HEK293 (cell line): ENCODE results near the gene ZBTB17.

Experiments
- EGR2 ChIP-seq: fragments of 450-650 bp; formaldehyde crosslinking; IDR thresholded peaks from 2 replicates; pipeline ENCODE4 v1.5.1; 2016; ENCODE audit warnings: low read depth, missing biosample characterization, missing genetic modification characterization
- GLIS1 ChIP-seq: fragments of 450-650 bp; formaldehyde crosslinking; IDR thresholded peaks from 2 replicates; pipeline ENCODE4 v1.5.1; 2016; ENCODE audit warnings: missing biosample characterization, missing genetic modification characterization
- KLF17 ChIP-seq: fragments of 450-650 bp; formaldehyde crosslinking; IDR thresholded peaks from 2 replicates; pipeline ENCODE4 v1.5.1; 2016; ENCODE audit warnings: missing biosample characterization, missing genetic modification characterization
- KLF7 ChIP-seq: fragments of 450-650 bp; formaldehyde crosslinking; IDR thresholded peaks from 2 replicates; pipeline ENCODE4 v1.5.1; 2016; ENCODE audit warnings: missing biosample characterization, missing genetic modification characterization, borderline replicate concordance
- KLF8 ChIP-seq: fragments of 450-650 bp; formaldehyde crosslinking; IDR thresholded peaks from 2 replicates; pipeline ENCODE4 v1.5.1; 2016; ENCODE audit warnings: missing biosample characterization, missing genetic modification characterization
- PRDM1 ChIP-seq: fragments of 450-650 bp; formaldehyde crosslinking; IDR thresholded peaks from 2 replicates; pipeline ENCODE4; 2016; ENCODE audit warnings: missing biosample characterization, missing genetic modification characterization
- PRDM2 ChIP-seq: fragments of 450-650 bp; formaldehyde crosslinking; IDR thresholded peaks from 2 replicates; pipeline ENCODE4 v1.5.1; 2016; ENCODE audit warnings: missing biosample characterization, missing genetic modification characterization, borderline replicate concordance
- YY2 ChIP-seq: fragments of 450-650 bp; formaldehyde crosslinking; IDR thresholded peaks from 2 replicates; pipeline ENCODE4 v1.5.1; 2016; ENCODE audit warnings: missing biosample characterization, missing genetic modification characterization
- ZBTB8A ChIP-seq: fragments of 450-650 bp; formaldehyde crosslinking; IDR thresholded peaks from 2 replicates; pipeline ENCODE4 v1.5.1; 2016; ENCODE audit warnings: missing biosample characterization, missing genetic modification characterization
- ZFHX2 ChIP-seq: fragments of 450-650 bp; formaldehyde crosslinking; conservative IDR thresholded peaks from 2 replicates; pipeline ENCODE4 v1.5.1; 2016; ENCODE audit warnings: missing biosample characterization, missing genetic modification characterization
- ZNF148 ChIP-seq: fragments of 450-650 bp; formaldehyde crosslinking; IDR thresholded peaks from 2 replicates; pipeline ENCODE4 v1.5.0; 2017; ENCODE audit warnings: missing biosample characterization, missing genetic modification characterization, borderline replicate concordance
- ZNF16 ChIP-seq: fragments of 450-650 bp; formaldehyde crosslinking; IDR thresholded peaks from 2 replicates; pipeline ENCODE4 v1.5.1; 2016; ENCODE audit warnings: low read depth, missing biosample characterization, missing genetic modification characterization
- ZNF19 ChIP-seq: fragments of 450-650 bp; formaldehyde crosslinking; IDR thresholded peaks from 2 replicates; pipeline ENCODE4; 2016; ENCODE audit warnings: missing biosample characterization, missing genetic modification characterization, low read depth
- ZNF2 ChIP-seq: fragments of 450-650 bp; formaldehyde crosslinking; IDR thresholded peaks from 2 replicates; pipeline ENCODE4 v1.5.1; 2016; ENCODE audit warnings: missing biosample characterization, missing genetic modification characterization
- ZNF221 ChIP-seq: fragments of 450-650 bp; formaldehyde crosslinking; IDR thresholded peaks from 2 replicates; pipeline ENCODE4 v1.5.1; 2017; ENCODE audit warnings: missing biosample characterization, missing genetic modification characterization, borderline replicate concordance
- ZNF311 ChIP-seq: fragments of 450-650 bp; formaldehyde crosslinking; IDR thresholded peaks from 2 replicates; pipeline ENCODE4 v1.5.1; 2017; ENCODE audit warnings: missing biosample characterization, missing genetic modification characterization, borderline replicate concordance
- ZNF48 ChIP-seq: fragments of 450-650 bp; formaldehyde crosslinking; IDR thresholded peaks from 2 replicates; pipeline ENCODE4 v1.5.1; 2016; ENCODE audit warnings: missing biosample characterization, missing genetic modification characterization
- ZNF488 ChIP-seq: fragments of 450-650 bp; formaldehyde crosslinking; IDR thresholded peaks from 2 replicates; pipeline ENCODE4 v1.5.1; 2016; ENCODE audit warnings: missing biosample characterization, missing genetic modification characterization
- ZNF513 ChIP-seq: fragments of 450-650 bp; IDR thresholded peaks from 2 replicates; pipeline ENCODE4 v1.5.1; 2018; ENCODE audit warnings: missing biosample characterization, missing genetic modification characterization
- ZNF549 ChIP-seq: fragments of 450-650 bp; IDR thresholded peaks from 2 replicates; pipeline ENCODE4 v1.5.1; 2018; ENCODE audit warnings: missing biosample characterization, missing genetic modification characterization, mild to moderate bottlenecking, inconsistent platforms, moderate library complexity
- ZNF596 ChIP-seq: fragments of 450-650 bp; IDR thresholded peaks from 2 replicates; pipeline ENCODE4 v1.5.0; 2018; ENCODE audit warnings: missing biosample characterization, mild to moderate bottlenecking, missing genetic modification characterization, moderate library complexity
- ZNF624 ChIP-seq: fragments of 450-650 bp; formaldehyde crosslinking; IDR thresholded peaks from 2 replicates; pipeline ENCODE4 v1.5.1; 2017; ENCODE audit warnings: missing biosample characterization, missing genetic modification characterization
- ZNF692 ChIP-seq: fragments of 450-650 bp; formaldehyde crosslinking; IDR thresholded peaks from 2 replicates; pipeline ENCODE4 v1.5.1; 2016; ENCODE audit warnings: missing biosample characterization, missing genetic modification characterization
- ZNF776 ChIP-seq: fragments of 450-650 bp; formaldehyde crosslinking; IDR thresholded peaks from 2 replicates; pipeline ENCODE4 v1.5.0; 2017; ENCODE audit warnings: missing biosample characterization, missing genetic modification characterization, borderline replicate concordance
- TF ChIP-seq, protein P1 (sequence below): fragments of 450-650 bp; formaldehyde crosslinking; IDR thresholded peaks from 2 replicates; pipeline ENCODE4 v1.5.1; 2017; ENCODE audit warnings: missing biosample characterization, mild to moderate bottlenecking, missing genetic modification characterization, moderate library complexity

ZBTB17 gene

GRCh38 chr1:15950763-15951295, 25.1 kb downstream of the ZBTB17 start (continued):
- TF ChIP-seq ZNF624 (tag by site-specific recombination) = no peak
- peak; percentile 78 for TF ChIP-seq ZNF692
- no peak for TF ChIP-seq ZNF221
- no peak for TF ChIP-seq ZNF776 (tag by site-specific recombination)
- peak; percentile 98 for TF ChIP-seq ZFHX2 (tag by site-specific recombination)
- TF ChIP-seq ZNF549 (tag by site-specific recombination) = no peak
- TF ChIP-seq ZNF148 (tag by site-specific recombination) = no peak
- TF ChIP-seq ZNF513 (tag by site-specific recombination) = no peak
- TF ChIP-seq ZNF488 (tag by site-specific recombination) = no peak
- TF ChIP-seq ZNF19 = no peak
- TF ChIP-seq ZNF311 (tag by site-specific recombination) = no peak
- peak; percentile 61; the same call in 1 of the 2 replicates for TF ChIP-seq KLF7 (tag by site-specific recombination)
- TF ChIP-seq PRDM2 = no peak
- TF ChIP-seq ZNF16 (tag by site-specific recombination) = no peak
- TF ChIP-seq, protein P1, sequence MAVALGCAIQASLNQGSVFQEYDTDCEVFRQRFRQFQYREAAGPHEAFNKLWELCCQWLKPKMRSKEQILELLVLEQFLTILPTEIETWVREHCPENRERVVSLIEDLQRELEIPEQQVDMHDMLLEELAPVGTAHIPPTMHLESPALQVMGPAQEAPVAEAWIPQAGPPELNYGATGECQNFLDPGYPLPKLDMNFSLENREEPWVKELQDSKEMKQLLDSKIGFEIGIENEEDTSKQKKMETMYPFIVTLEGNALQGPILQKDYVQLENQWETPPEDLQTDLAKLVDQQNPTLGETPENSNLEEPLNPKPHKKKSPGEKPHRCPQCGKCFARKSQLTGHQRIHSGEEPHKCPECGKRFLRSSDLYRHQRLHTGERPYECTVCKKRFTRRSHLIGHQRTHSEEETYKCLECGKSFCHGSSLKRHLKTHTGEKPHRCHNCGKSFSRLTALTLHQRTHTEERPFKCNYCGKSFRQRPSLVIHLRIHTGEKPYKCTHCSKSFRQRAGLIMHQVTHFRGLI (tag by site-specific recombination) = 0 out of 2 replicates have a peak, but pooled peaks have one; percentile 28
- TF ChIP-seq GLIS1 (tag by site-specific recombination) = peak; percentile 95
- TF ChIP-seq KLF17 = peak; percentile 89; the same call in 1 of the 2 replicates
- TF ChIP-seq PRDM1 = peak; percentile 81
- TF ChIP-seq KLF8 (tag by site-specific recombination) = 0 out of 2 replicates have a peak, but pooled peaks have one; percentile 16
- peak; percentile 59 for TF ChIP-seq ZBTB8A (tag by site-specific recombination)
- TF ChIP-seq YY2 (tag by site-specific recombination) = 0 out of 2 replicates have a peak, but pooled peaks have one; percentile 21
- TF ChIP-seq ZNF596 (tag by site-specific recombination) = no peak
- TF ChIP-seq ZNF2 = no peak
- TF ChIP-seq ZNF48 = no peak
- peak; percentile 94 for TF ChIP-seq EGR2 (tag by site-specific recombination)
